ENCODE data around the gene CXorf66. TPM values are rescaled to one million over a fixed set of nuclear protein-coding genes. Genes with fewer than 3 reads are reported as not detected.
"Not testable (repeated sequence)": the region's sequence is repeated elsewhere in the genome, so short reads cannot be mapped to it uniquely, and the experiment has no call there.

The CXorf66 gene
- total RNA-seq = not detected in 2 replicates

DNA sequence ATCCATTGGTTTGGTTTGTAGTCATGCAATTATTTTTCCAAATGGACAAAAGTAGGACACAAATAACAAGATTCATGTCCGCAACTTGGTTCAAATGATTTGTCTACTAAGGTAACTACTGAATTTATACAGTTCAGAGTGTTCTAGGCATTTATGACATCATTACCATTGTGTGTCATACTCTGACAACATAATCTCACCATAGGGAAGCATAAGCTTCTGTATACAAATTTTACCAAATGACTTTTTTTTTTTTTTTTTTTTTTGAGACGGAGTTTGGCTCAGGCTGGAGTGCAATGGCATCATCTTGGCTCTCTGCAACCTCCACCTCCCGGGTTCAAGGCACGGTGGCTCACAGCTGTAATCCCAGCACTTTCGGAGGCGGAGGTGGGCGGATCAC is at the start of gene CXorf66:
TSS of gene CXorf66 (minus strand) at position 101 of the 400 bp plus-strand sequence. CDS start at position 76, 25 bp downstream.
- no peak for DNase-seq (ENCODE audit: low read depth in 2 of 2)

- no peak for DNase-seq (ENCODE audit: low read depth in 2 of 2)
Measured at GRCh38 chrX:139982856-139983255, 17.5 kb upstream of the CXorf66 start.

GRCh38 chrX:139974471-139974870 is 9.2 kb upstream of the CXorf66 start:
- DNase-seq (ENCODE audit: low read depth in 2 of 2) = no peak

- no peak for DNase-seq (ENCODE audit: low read depth in 2 of 2)
Measured at GRCh38 chrX:139972629-139973624, 7.6 kb upstream of the CXorf66 start.

- no peak for DNase-seq (ENCODE audit: low read depth in 2 of 2)
Measured at GRCh38 chrX:139972113-139972512, 6.8 kb upstream of the CXorf66 start.

DNA sequence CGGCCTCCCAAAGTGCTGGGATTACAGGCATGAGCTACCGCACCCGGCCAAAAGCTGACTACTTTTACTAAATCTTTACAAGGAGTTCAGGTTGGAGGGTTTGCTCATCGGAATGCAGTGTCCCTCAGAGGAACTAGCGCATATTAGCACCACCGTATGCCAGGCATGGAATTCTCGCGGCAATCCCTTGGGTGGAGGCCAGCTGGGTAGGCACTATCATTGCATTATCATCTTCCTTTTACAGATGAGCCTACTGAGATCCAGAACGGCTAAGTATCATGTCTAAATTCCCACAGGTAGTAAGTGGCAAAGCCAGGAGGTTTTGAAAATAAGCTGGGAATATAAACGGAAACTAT is 6.1 kb upstream of the CXorf66 start:
- DNase-seq (ENCODE audit: low read depth in 2 of 2) = no peak

DNA sequence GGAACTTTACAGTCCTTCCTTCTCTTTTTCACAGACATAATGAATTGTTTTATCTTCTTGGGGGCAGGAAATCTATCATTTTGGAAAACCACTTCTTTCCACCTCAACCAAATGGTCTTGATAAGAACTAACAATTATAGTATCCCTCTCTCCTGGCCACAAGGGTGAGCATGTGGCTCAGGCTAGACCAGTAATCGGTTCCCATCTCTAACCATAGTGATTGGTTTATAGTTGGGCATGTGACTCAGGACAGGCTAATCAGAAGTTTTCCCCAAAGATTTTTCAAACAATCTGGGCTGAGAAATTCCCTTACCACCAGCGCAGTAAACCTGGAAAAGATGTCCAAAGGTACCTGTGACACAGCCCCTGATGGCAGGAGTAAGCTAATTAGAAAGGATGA is 4.0 kb upstream of the CXorf66 start:
- no peak for DNase-seq (ENCODE audit: low read depth in 2 of 2)

DNA sequence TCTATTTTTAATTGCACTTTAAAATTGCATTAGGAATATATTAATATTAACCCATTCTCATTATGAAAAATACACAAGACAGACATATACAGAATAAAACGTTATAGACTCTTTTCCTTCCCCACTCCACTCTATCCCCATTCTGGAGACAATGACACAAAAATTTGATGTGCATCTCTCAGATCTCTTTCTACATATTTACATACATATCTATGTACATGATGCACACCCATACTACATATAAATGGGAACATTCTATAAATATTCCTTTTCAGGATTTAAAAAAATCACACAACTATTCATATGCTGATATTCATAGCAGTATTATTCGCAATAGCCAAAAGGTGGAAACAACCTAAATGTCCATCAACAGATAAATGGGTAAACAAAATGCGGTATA is 2.4 kb upstream of the CXorf66 start:
- no peak for DNase-seq (ENCODE audit: low read depth in 2 of 2)

GRCh38 chrX:139967300-139967699 is 2.0 kb upstream of the CXorf66 start:
- no peak for DNase-seq (ENCODE audit: low read depth in 2 of 2)

DNA sequence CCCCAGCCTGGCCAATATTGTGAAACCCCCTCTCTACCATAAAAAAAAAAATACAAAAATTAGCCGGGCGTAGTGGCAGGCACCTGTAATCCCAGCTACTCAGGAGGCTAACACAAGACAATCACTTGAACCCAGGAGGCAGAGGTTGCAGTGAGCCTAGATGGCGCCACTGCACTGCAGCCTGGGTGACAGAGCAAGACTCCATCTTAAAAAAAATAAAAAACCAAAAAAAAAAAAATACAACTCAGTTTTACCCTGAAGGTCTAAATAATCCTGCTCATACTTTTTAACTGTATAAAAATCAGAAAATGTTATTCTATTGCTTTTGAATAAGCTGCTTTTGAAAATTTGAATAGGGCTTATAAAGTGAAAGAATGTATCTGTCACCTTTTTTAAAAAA is 838 bp upstream of the CXorf66 start:
- DNase-seq (ENCODE audit: low read depth in 2 of 2) = not testable (repeated sequence)

DNA sequence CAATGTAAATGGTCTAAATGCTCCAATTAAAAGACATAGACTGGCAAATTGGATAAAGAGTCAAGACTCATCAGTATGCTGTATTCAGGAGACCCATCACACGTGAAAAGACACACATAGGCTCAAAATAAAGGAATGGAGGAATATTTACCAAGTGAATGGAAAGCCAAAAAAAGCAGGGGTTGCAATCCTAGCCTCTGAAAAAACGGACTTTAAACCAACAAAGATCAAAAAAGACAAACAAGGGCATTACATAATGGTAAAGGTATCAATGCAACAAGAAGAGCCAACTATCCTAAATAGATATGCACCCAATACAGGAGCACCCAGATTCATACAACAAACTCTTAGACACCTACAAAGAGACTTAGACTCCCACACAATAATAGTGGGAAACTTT is 4.2 kb downstream of the CXorf66 start:
- DNase-seq (ENCODE audit: low read depth in 2 of 2) = not testable (repeated sequence)

- no peak for DNase-seq (ENCODE audit: low read depth in 2 of 2)
Measured at GRCh38 chrX:139949703-139950102, 15.6 kb downstream of the CXorf66 start.

- no peak for DNase-seq (ENCODE audit: low read depth in 2 of 2)
Measured at GRCh38 chrX:139945075-139945474, 20.2 kb downstream of the CXorf66 start.

DNA sequence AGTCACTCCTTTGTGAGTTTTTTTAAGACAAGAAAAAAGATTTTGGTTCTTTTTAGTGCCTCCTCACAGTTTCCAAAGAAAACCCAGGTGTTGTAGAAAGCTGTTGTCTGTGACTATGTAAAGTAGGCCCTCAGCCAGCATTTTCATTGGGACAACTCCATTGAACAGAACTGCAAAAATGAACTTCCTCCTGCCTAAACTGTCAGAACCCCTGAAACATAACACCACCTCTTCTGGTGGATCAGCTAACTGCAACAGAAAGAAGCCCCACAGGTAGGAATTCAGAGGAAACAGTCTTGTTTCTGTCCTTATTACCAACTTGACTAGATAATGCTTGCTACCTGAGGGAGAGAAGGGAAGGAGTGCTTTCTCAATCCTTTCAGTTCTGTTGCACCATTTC is 29.1 kb downstream of the CXorf66 start:
- DNase-seq (ENCODE audit: low read depth in 2 of 2) = no peak

DNA sequence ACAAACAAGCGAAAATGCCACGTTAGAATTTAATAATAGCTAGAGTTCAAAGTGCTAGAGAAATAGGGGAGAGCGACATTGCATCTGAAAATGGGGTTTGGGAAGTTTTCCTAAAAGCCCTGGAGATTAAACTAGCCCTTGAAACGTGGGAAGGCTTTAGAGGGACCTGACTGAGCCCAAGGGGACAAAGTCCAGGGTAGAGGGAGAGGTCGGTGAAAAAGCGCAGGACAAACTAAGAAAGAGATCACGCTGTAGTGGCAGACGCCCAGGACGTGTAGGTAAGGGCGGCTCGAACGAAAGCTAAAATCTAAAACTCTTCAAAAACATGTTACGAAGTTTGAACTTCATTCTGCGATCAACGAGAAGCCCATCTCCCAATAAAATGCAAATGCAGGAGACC is 31.4 kb downstream of the CXorf66 start:
- DNase-seq (ENCODE audit: low read depth in 2 of 2) = no peak

GRCh38 chrX:139932901-139933796 is 32.2 kb downstream of the CXorf66 start, which contains the start of gene ATP11C:
Gene ATP11C, minus strand, starts transcription at chrX:139933053. Its CDS starts 1,011 bp downstream, at chrX:139932042.
- peak; percentile 71 to 88 for DNase-seq (ENCODE audit: low read depth in 2 of 2)

DNA sequence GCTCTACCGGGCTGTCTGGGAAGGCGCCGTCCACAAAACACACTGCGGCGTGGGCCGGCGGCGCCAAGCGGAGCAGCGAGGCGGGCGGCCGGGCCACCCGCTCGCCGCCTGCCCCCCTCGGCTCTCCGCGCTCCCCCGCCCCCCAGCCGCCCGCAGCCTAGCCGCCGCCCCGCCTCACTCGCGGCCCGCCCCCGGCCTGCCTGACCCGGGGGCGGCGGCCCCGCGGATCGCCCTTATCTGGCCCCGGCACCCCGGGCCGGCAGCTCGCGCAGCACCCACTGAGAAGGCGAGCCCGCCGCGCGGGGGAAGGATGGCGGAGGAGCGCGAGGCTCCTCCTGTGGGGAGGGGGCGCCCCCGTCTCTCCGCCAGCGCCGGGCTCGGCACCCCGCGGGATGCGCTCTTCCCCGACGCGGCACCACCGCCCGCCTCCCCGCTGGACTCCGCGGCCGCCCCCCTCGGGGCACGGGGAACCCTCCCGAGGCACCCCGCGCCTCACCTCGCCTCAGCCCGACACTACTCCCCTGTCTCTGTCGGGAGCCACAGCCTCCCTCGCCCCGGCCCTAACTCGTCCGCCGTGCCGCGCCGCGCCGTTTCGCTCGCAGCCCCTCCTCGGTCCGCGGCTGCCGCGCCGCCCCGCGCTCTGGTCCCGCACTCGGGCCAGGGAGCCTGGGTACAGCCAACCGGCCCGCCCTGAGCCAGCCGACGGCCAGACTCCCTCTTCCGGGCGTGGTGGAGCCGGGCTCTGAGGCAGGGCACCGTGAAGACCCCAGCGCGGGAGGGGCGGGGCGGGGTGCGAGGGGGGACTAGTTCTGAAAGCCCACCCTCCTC is 33.0 kb downstream of the CXorf66 start:
- no peak for DNase-seq (ENCODE audit: low read depth in 2 of 2)

DNA sequence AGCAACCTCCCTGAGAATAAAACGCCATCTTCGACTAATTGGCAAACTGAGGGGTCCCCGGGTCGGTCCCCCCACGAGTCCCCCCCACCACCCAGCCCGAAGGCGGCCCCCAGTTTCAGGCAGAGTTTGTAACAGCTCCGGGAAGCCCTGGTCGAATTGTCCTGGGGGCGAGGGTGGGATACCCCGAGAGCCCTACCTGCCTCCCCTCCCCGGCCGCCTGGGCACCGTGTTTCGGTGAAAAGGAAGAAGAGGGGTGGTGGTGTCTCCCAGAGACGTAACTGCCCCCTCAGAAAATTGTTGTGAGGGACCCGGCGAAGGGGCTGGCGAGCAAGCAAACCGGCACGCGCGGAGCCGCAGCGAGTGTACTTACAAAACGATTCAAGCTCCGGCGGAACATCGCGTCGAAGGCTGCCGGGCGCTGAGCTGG is 33.7 kb downstream of the CXorf66 start:
- DNase-seq (ENCODE audit: low read depth in 2 of 2) = peak in 1 of 2 donors; percentile 45

DNA sequence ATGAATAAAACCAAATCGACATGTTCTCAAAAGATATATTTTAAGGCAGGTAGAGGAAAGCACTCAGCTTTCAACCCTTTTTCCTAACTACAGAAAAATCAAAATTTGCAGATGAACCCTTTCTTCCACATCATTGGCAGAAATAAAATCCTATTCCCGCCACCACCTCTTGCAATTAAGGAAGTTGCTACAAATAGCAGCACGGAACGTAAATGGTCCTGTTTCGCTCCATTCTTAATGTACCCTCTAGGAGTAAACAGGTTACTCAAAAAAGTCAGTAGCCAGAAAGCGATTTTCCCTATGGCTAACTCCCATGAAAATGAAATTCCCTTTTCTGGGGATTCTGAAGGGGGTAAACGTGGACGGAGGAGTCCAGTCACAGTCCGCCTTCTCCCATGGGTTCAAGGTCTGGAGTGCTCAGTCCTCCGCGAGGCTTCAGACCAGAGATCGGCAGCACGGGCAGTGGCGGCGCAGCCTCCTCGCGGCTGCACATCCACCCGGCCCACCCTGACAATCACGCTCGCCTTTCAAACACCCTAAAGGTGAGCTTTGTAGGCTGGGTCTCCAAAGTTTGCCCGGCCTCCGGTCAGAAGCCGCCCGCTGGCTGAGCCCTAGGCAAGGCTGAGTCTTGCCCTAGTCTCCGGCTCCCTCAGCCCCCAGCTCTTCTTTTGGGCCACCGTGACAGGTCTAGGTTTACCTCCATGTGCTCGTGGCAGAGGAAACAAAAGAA is 34.2 kb downstream of the CXorf66 start:
- DNase-seq (ENCODE audit: low read depth in 2 of 2) = peak in 1 of 2 donors; percentile 19

GRCh38 chrX:139930401-139930800 is 34.9 kb downstream of the CXorf66 start:
- no peak for DNase-seq (ENCODE audit: low read depth in 2 of 2)
